Trophoblast cell (in vitro differentiated cells and primary cell): Measurements from ENCODE around the gene BIRC7.

Source experiments
- DNase-seq, 2 donors: peaks; one replicate each; pipeline ENCODE4 v3.0.0-alpha.2; 2016
- H2AFZ ChIP-seq: 2 replicates; pipeline ENCODE4 v1.6.1; 2013; ENCODE audit warnings: low read length, moderate library complexity, mild to moderate bottlenecking; ENCODE audit not compliant: insufficient read depth, poor library complexity
- H2AK5ac ChIP-seq: 2 replicates; pipeline ENCODE4 v1.6.1; 2013; ENCODE audit warnings: mild to moderate bottlenecking, low read length
- H2BK120ac ChIP-seq: 2 replicates; pipeline ENCODE4 v1.6.1; 2013; ENCODE audit warnings: low read length, mild to moderate bottlenecking, moderate library complexity; ENCODE audit not compliant: insufficient read depth, poor library complexity
- H2BK12ac ChIP-seq: 2 replicates; pipeline ENCODE4 v1.6.1; 2013; ENCODE audit warnings: mild to moderate bottlenecking, low read length, moderate library complexity
- H2BK5ac ChIP-seq: 2 replicates; pipeline ENCODE4 v1.6.1; 2013; ENCODE audit warnings: low read length, low read depth, moderate library complexity, mild to moderate bottlenecking; ENCODE audit not compliant: poor library complexity
- H3K14ac ChIP-seq: 2 replicates; pipeline ENCODE4 v1.6.1; 2013; ENCODE audit warnings: mild to moderate bottlenecking, low read length
- H3K18ac ChIP-seq: 2 replicates; pipeline ENCODE4 v1.6.1; 2013; ENCODE audit warnings: mild to moderate bottlenecking, low read length
- H3K23ac ChIP-seq: 2 replicates; pipeline ENCODE4 v1.6.1; 2013; ENCODE audit warnings: low read length
- H3K27ac ChIP-seq: 2 replicates; pipeline ENCODE4 v1.5.1; 2013; ENCODE audit warnings: low read depth, mild to moderate bottlenecking, inconsistent platforms, low read length, moderate library complexity
- H3K27me3 ChIP-seq: 2 replicates; pipeline ENCODE4 v1.6.1; 2013; ENCODE audit warnings: inconsistent platforms, mild to moderate bottlenecking, low read length, moderate library complexity; ENCODE audit not compliant: insufficient read depth
- H3K36me3 ChIP-seq, 2 experiments: 1 replicate in 1 of 2; 2 replicates in 1 of 2; pipeline ENCODE4 v1.6.1; 2013; ENCODE audit warnings: low read length in 2 of 2, mild to moderate bottlenecking in 2 of 2, moderate library complexity in 1 of 2; ENCODE audit not compliant: insufficient read depth in 2 of 2, control insufficient read depth in 1 of 2
- H3K4ac ChIP-seq: 2 replicates; pipeline ENCODE4 v1.6.1; 2013; ENCODE audit warnings: low read depth, mild to moderate bottlenecking, low read length, moderate library complexity
- H3K4me1 ChIP-seq, 2 experiments: 1 replicate in 1 of 2; 2 replicates in 1 of 2; pipeline ENCODE4 v1.6.1; 2013; ENCODE audit warnings: low read length in 2 of 2, mild to moderate bottlenecking in 2 of 2, moderate library complexity in 1 of 2; ENCODE audit not compliant: insufficient read depth in 2 of 2, control insufficient read depth in 1 of 2
- H3K4me2 ChIP-seq: 2 replicates; pipeline ENCODE4 v1.6.1; 2013; ENCODE audit warnings: inconsistent platforms, mild to moderate bottlenecking, low read length, moderate library complexity
- H3K4me3 ChIP-seq: 2 replicates; pipeline ENCODE4 v1.5.1; 2013; ENCODE audit warnings: mild to moderate bottlenecking, low read depth, low read length, inconsistent platforms
- H3K79me1 ChIP-seq: one replicate; pipeline ENCODE4 v1.6.1; 2013; ENCODE audit warnings: low read length
- H3K79me2 ChIP-seq: 2 replicates; pipeline ENCODE4 v1.6.1; 2013; ENCODE audit warnings: low read length, mild to moderate bottlenecking; ENCODE audit not compliant: control insufficient read depth, insufficient read depth, poor library complexity
- H3K9ac ChIP-seq: 2 replicates; pipeline ENCODE4 v1.6.1; 2013; ENCODE audit warnings: mild to moderate bottlenecking, low read length
- H3K9me3 ChIP-seq: 2 replicates; pipeline ENCODE4 v1.6.1; 2013; ENCODE audit warnings: low read depth, mild to moderate bottlenecking, control low read depth, inconsistent platforms, low read length; ENCODE audit not compliant: insufficient read depth
- H4K12ac ChIP-seq: 2 replicates; pipeline ENCODE4 v1.6.1; 2013; ENCODE audit warnings: low read depth, mild to moderate bottlenecking, low read length, moderate library complexity
- H4K8ac ChIP-seq: 2 replicates; pipeline ENCODE4 v1.6.1; 2013; ENCODE audit warnings: low read depth, mild to moderate bottlenecking, low read length, moderate library complexity
- H4K91ac ChIP-seq: one replicate; pipeline ENCODE4 v1.6.1; 2013; ENCODE audit warnings: low read depth, mild to moderate bottlenecking, low read length, moderate library complexity
- WGBS: extraction: QIAGEN DNeasy Blood & Tissue Kit; methylation state at CpG from one replicate; pipeline ENCODE4 v1.1.7; 2013; ENCODE audit warnings: missing lambda C conversion rate; ENCODE audit not compliant: insufficient read length, insufficient coverage; ENCODE audit errors: extremely low coverage; 5-methylcytosine and 5-hydroxymethylcytosine counted together

The BIRC7 gene

DNA sequence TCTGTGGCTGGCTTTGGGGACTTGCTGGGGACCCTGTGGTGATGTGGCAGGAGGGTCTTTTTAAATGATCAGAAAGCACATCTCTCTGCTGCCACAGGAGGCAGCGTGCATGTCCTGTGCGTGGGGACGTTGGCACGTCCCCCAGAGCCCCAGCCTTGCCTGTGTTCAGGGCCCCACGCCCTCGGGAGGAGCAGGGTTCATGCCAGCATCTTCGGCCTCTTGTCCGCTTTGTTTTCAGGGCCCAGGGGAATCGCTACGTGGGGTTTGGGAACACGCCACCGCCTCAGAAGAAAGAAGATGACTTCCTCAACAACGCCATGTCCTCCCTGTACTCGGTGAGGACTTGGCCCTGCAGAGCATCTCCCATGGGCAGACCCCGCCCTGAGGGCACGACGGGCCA, 43.0 kb downstream of the BIRC7 start:
- WGBS: no CpG with 5 or more reads among the region's 17 CpGs
- Histone ChIP-seq H3K23ac (no peak overlapping the region), H3K9ac (no peak overlapping the region), H3K27ac (no peak overlapping the region), H2BK12ac (no peak overlapping the region), H4K91ac (no peak overlapping the region), H2AFZ (no peak overlapping the region), H3K36me3 (peaks cover 88% of the 10 kb centered on the region in 2 experiments), H2AK5ac (no peak overlapping the region), H3K79me1 (no peaks in the 10 kb centered on the region), H4K12ac (no peak overlapping the region), H3K18ac (no peak overlapping the region), H3K14ac (no peak overlapping the region), H2BK120ac (no peak overlapping the region), H3K4me3 (no peak overlapping the region), H3K9me3 (peaks cover 5% of the 10 kb centered on the region), H4K8ac (no peak overlapping the region), H3K27me3 (no peaks in the 10 kb centered on the region), H3K4ac (no peak overlapping the region), H2BK5ac (no peak overlapping the region), H3K79me2 (peaks cover 14% of the 10 kb centered on the region), H3K4me2 (no peak overlapping the region), H3K4me1 (peaks cover 3% of the 10 kb centered on the region in 2 experiments)
- DNase-seq: no peak

DNA sequence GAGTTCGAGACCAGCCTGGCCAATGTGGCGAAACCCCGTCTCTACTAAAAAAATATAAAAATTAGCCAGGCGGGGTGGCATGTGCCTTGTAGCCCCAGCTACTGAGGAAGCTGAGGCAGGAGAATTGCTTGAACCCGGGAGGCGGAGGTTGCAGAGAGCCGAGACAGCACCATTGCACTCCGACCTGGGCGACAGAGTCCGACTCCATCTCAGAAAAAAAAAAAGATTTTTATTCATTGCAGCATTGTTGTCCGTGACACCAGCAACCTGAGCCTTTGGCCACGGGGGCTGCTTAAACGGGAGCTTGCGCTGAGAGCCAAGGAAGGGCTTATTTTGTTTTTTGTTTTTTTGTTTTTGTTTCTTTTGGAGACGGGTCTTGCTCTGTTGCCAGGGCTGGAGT, 44.2 kb downstream of the BIRC7 start:
- Histone ChIP-seq H2BK5ac (no peak overlapping the region), H3K4me1 (no peaks in the 10 kb centered on the region), H3K9me3 (peaks cover 7% of the 10 kb centered on the region), H3K36me3 (peaks cover 93 to 95% of the 10 kb centered on the region in 2 experiments), H3K79me1 (no peaks in the 10 kb centered on the region), H3K9ac (no peak overlapping the region), H3K14ac (no peak overlapping the region), H2AFZ (no peak overlapping the region), H2BK120ac (no peak overlapping the region), H3K79me2 (peaks cover 4% of the 10 kb centered on the region), H4K8ac (no peak overlapping the region), H3K23ac (no peak overlapping the region), H3K27me3 (no peaks in the 10 kb centered on the region), H3K27ac (no peak overlapping the region), H2AK5ac (no peak overlapping the region), H3K4me3 (no peak overlapping the region), H4K12ac (no peak overlapping the region), H4K91ac (no peak overlapping the region), H3K4me2 (no peak overlapping the region), H2BK12ac (no peak overlapping the region), H3K4ac (no peak overlapping the region), H3K18ac (no peak overlapping the region)
- WGBS: no CpG with 5 or more reads among the region's 15 CpGs
- DNase-seq: no peak

DNA sequence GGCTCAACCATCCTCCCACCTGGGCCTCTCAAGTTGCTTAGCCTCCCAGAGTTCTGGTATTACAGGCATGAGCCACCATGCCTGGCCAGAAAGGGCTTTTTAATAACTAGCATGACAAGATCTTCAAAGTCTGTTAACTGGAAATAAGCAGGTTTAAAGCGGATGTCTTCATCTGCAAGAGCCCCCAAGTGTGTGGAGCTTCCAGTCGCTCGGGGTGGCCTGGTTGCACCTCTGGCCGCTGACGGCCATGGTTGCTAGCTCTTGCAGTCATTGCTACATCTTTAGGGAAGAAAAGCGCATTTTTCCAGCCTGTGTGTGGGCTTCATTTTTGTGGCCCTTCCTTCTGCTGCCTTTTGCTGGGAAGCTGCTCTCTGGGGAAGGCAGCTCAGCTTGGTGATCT, 44.7 kb downstream of the BIRC7 start:
- H3K9ac ChIP-seq: no peak overlapping the region
- DNase-seq: no peak

DNA sequence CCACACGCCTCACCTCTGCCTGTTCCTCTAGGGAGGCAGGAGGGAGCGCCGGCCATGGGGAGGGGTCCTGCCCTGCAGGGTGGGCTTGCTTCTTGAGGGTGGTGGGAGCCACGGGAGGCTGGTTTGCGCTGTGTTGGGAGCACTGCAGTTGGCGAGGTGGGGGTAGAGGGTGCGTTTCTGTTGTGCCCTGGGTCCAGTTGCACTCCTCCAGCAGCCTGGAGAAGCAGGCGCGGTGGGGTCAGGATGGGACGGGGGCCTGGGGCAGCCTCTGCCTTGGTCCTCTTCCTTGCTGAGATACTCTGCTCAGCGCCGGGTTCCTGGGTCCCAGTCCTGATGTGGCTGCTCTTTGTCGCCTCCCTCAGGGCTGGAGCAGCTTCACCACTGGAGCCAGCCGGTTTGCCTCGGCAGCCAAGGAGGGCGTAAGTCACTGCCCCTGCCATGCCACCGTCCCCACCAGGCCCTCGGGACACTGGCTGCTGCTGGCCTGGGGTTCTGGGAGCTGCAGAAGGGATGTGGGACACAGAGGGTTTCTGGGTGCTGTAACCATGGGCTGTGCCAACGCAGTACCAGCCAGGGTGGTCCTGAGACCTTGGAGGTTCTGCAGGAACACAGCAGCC, 45.3 kb downstream of the BIRC7 start:
- H4K12ac ChIP-seq: no peak overlapping the region
- no peaks in the 10 kb centered on the region for H3K27me3 ChIP-seq
- H3K79me1 ChIP-seq: no peaks in the 10 kb centered on the region
- no peak for DNase-seq
- H4K91ac ChIP-seq: no peak overlapping the region
- no peaks in the 10 kb centered on the region for H3K4me1 ChIP-seq
- peaks cover 7% of the 10 kb centered on the region for H3K9me3 ChIP-seq
- peak overlapping the region; percentile 16 for H3K4ac ChIP-seq
- no peak overlapping the region for H4K8ac ChIP-seq
- no peak overlapping the region for H2BK12ac ChIP-seq
- H3K9ac ChIP-seq: no peak overlapping the region
- no peak overlapping the region for H3K14ac ChIP-seq
- no peak overlapping the region for H3K4me3 ChIP-seq
- no peak overlapping the region for H3K27ac ChIP-seq
- WGBS: no CpG with 5 or more reads among the region's 19 CpGs
- no peak overlapping the region for H3K18ac ChIP-seq
- no peaks in the 10 kb centered on the region for H3K79me2 ChIP-seq
- no peak overlapping the region for H2BK5ac ChIP-seq
- no peak overlapping the region for H2BK120ac ChIP-seq
- H3K23ac ChIP-seq: no peak overlapping the region
- H2AFZ ChIP-seq: no peak overlapping the region
- H3K4me2 ChIP-seq: no peak overlapping the region
- peaks cover 97 to 98% of the 10 kb centered on the region in 2 experiments for H3K36me3 ChIP-seq
- no peak overlapping the region for H2AK5ac ChIP-seq

More for the DNA sequence above, 44.7 kb downstream of the BIRC7 start:
- Histone ChIP-seq H3K14ac (no peak overlapping the region), H3K79me2 (peaks cover 1% of the 10 kb centered on the region), H3K4me3 (no peak overlapping the region), H3K4me1 (no peaks in the 10 kb centered on the region), H3K23ac (no peak overlapping the region), H3K27me3 (no peaks in the 10 kb centered on the region), H3K36me3 (peaks cover 97 to 98% of the 10 kb centered on the region in 2 experiments), H4K91ac (no peak overlapping the region), H2BK5ac (no peak overlapping the region), H3K9me3 (peaks cover 7% of the 10 kb centered on the region), H2BK120ac (no peak overlapping the region), H2AFZ (no peak overlapping the region), H2AK5ac (no peak overlapping the region), H3K18ac (no peak overlapping the region), H3K4ac (no peak overlapping the region), H3K4me2 (no peak overlapping the region), H4K12ac (no peak overlapping the region), H3K79me1 (no peaks in the 10 kb centered on the region), H2BK12ac (no peak overlapping the region), H4K8ac (no peak overlapping the region), H3K27ac (no peak overlapping the region)
- no CpG with 5 or more reads among the region's 6 CpGs for WGBS
